GM23338 (cell line): ENCODE measurements around the gene MYOM1. TPM values are rescaled to one million over a fixed set of nuclear protein-coding genes. Genes with fewer than 3 reads are reported as not detected.

Experiments
- ATAC-seq: fragments of 200-7000 bp; cut with Tn5 transposase; 3 replicates; pipeline ENCODE4 v1.9.1; 2020
- DNase-seq: peaks from one replicate; pipeline ENCODE4 v3.0.0-alpha.2; 2015; ENCODE audit warnings: low spot score
- H2AFZ ChIP-seq: fragments of 200-600 bp; sonication (generic); 2 replicates; pipeline ENCODE4 v1.8.0; 2016; ENCODE audit warnings: antibody characterized with exemption, mild to moderate bottlenecking, moderate library complexity
- H3F3A ChIP-seq: fragments of 200-600 bp; sonication (generic); replicated peaks from 2 replicates; pipeline ENCODE4 v1.8.0; 2017; ENCODE audit warnings: antibody characterized with exemption, mixed run types, low read depth
- H3K27ac ChIP-seq: fragments of 200-600 bp; sonication (generic); 2 replicates; pipeline ENCODE4 v1.6.1; 2016; ENCODE audit warnings: low read depth
- H3K27me3 ChIP-seq: fragments of 200-600 bp; sonication (generic); 2 replicates; pipeline ENCODE4 v1.8.0; 2016; ENCODE audit warnings: mild to moderate bottlenecking, mixed run types, moderate library complexity; ENCODE audit not compliant: insufficient read depth
- H3K36me3 ChIP-seq: fragments of 200-600 bp; sonication (generic); 2 replicates; pipeline ENCODE4 v1.8.0; 2016; ENCODE audit warnings: mild to moderate bottlenecking; ENCODE audit not compliant: insufficient read depth
- H3K4me1 ChIP-seq: fragments of 200-600 bp; sonication (generic); 2 replicates; pipeline ENCODE4 v1.8.0; 2016; ENCODE audit warnings: mild to moderate bottlenecking, moderate library complexity; ENCODE audit not compliant: insufficient read depth
- H3K4me2 ChIP-seq: fragments of 200-600 bp; sonication (generic); 2 replicates; pipeline ENCODE4 v1.7.1; 2017; ENCODE audit warnings: mixed run types
- H3K4me3 ChIP-seq: fragments of 200-600 bp; sonication (generic); 2 replicates; pipeline ENCODE4 v1.6.1; 2016; ENCODE audit warnings: mixed run types
- H3K79me2 ChIP-seq: fragments of 200-600 bp; sonication (generic); replicated peaks from 2 replicates; pipeline ENCODE4 v1.8.0; 2017; ENCODE audit warnings: mild to moderate bottlenecking; ENCODE audit not compliant: insufficient read depth
- H3K9me2 ChIP-seq: fragments of 200-600 bp; sonication (generic); 2 replicates; pipeline ENCODE4 v1.8.0; 2017; ENCODE audit not compliant: insufficient read depth
- H4K20me1 ChIP-seq: fragments of 200-600 bp; sonication (generic); replicated peaks from 2 replicates; pipeline ENCODE4 v1.8.0; 2017; ENCODE audit warnings: mild to moderate bottlenecking; ENCODE audit not compliant: insufficient read depth
- H3K27ac Mint-ChIP-seq: 2 replicates; pipeline ENCODE4 v1.8.0; 2020; ENCODE audit warnings: inconsistent platforms, mild to moderate bottlenecking, moderate library complexity, mixed read lengths
- H3K27me3 Mint-ChIP-seq: 3 replicates; pipeline ENCODE4 v1.8.0; 2022; ENCODE audit warnings: low read depth, mild to moderate bottlenecking, moderate library complexity, mixed read lengths, inconsistent platforms; ENCODE audit not compliant: insufficient read depth, poor library complexity
- H3K36me3 Mint-ChIP-seq: 3 replicates; pipeline ENCODE4 v1.8.0; 2021; ENCODE audit warnings: low read depth, mild to moderate bottlenecking, inconsistent platforms, moderate library complexity, mixed read lengths
- H3K4me1 Mint-ChIP-seq: 3 replicates; pipeline ENCODE4 v1.8.0; 2020; ENCODE audit warnings: mild to moderate bottlenecking, inconsistent platforms, mixed read lengths
- H3K4me3 Mint-ChIP-seq: 3 replicates; pipeline ENCODE4 v1.8.0; 2021; ENCODE audit warnings: moderate library complexity, mild to moderate bottlenecking, inconsistent platforms, mixed read lengths
- H3K9me3 Mint-ChIP-seq: 3 replicates; pipeline ENCODE4 v1.8.0; 2020; ENCODE audit warnings: moderate library complexity, mild to moderate bottlenecking, inconsistent platforms, mixed read lengths
- CREB1 ChIP-seq: fragments of 250-450 bp; sonication (Bioruptor Pico); IDR thresholded peaks from 2 replicates; pipeline ENCODE4 v1.5.0; 2020; ENCODE audit warnings: low read depth, mild to moderate bottlenecking, moderate library complexity
- CTCF ChIP-seq, 2 experiments: fragments of 200-600 bp in 1 of 2; sonication (generic) in 1 of 2; conservative IDR thresholded peaks; 2 replicates each; pipeline versions ENCODE4 v1.5.1 to v1.6.1; 2016 to 2017; ENCODE audit warnings: antibody characterized with exemption in 2 of 2, low read depth in 2 of 2, mild to moderate bottlenecking in 2 of 2, moderate library complexity in 1 of 2
- ETS1 ChIP-seq: IDR thresholded peaks from 2 replicates; pipeline ENCODE4 v1.6.1; 2016; ENCODE audit warnings: antibody characterized with exemption
- EZH2 ChIP-seq: fragments of 200-600 bp; sonication (generic); IDR thresholded peaks from one replicate; pipeline ENCODE4 v1.8.0; 2017; ENCODE audit warnings: antibody characterized with exemption, mild to moderate bottlenecking, low read depth; ENCODE audit not compliant: unreplicated experiment
- EZH2phosphoT487 ChIP-seq: fragments of 200-600 bp; sonication (generic); IDR thresholded peaks from one replicate; pipeline ENCODE4 v1.8.1; 2018; ENCODE audit warnings: antibody characterized with exemption; ENCODE audit not compliant: unreplicated experiment
- JUNB ChIP-seq: IDR thresholded peaks from one replicate; pipeline ENCODE4 v1.6.1; 2016; ENCODE audit warnings: antibody characterized with exemption; ENCODE audit not compliant: unreplicated experiment
- NANOG ChIP-seq: IDR thresholded peaks from 2 replicates; pipeline ENCODE4 v1.6.1; 2016; ENCODE audit warnings: antibody characterized with exemption, borderline replicate concordance
- POLR2AphosphoS5 ChIP-seq: IDR thresholded peaks from 2 replicates; pipeline ENCODE4 v1.6.1; 2016; ENCODE audit warnings: antibody characterized with exemption, low read depth
- REST ChIP-seq: IDR thresholded peaks from one replicate; pipeline ENCODE4 v1.6.1; 2018; ENCODE audit warnings: antibody characterized with exemption; ENCODE audit not compliant: unreplicated experiment
- STAT1 ChIP-seq: IDR thresholded peaks from one replicate; pipeline ENCODE4 v1.6.1; 2016; ENCODE audit warnings: antibody characterized with exemption; ENCODE audit not compliant: unreplicated experiment
- ZNF114 ChIP-seq: fragments of 250-450 bp; sonication (Bioruptor Pico); IDR thresholded peaks from 2 replicates; pipeline ENCODE4 v1.5.0; 2020; ENCODE audit warnings: mild to moderate bottlenecking, moderate library complexity
- ZNF331 ChIP-seq: fragments of 250-450 bp; sonication (Bioruptor Pico); IDR thresholded peaks from 2 replicates; pipeline ENCODE4 v1.5.0; 2020; ENCODE audit warnings: low read depth, mild to moderate bottlenecking, moderate library complexity
- ZNF462 ChIP-seq: fragments of 250-450 bp; sonication (Bioruptor Pico); IDR thresholded peaks from 2 replicates; pipeline ENCODE4 v1.5.0; 2020; ENCODE audit warnings: mild to moderate bottlenecking, moderate library complexity
- polyA plus RNA-seq: library from polyadenylated mRNA; unstranded; fragments of >200 nt; fragmentation: Nextera tagmentation; extraction: Ambion mirVana; gene quantifications from 2 replicates; pipeline ENCODE4 v1.2.1, GENCODE V29; 2016
- total RNA-seq: library from RNA; depleted of rRNA; stranded (reverse); fragments of >200 nt; shearing (Covaris generic); gene quantifications from 2 replicates; pipeline ENCODE4 v1.2.3, GENCODE V29; 2014

The MYOM1 gene
- total and polyA plus RNA-seq, 2 experiments from 2014 or later, result 0.27 to 0.38 TPM

GRCh38 chr18:3265564-3266033 lies 45.8 kb upstream of the MYOM1 start:
- H3K27ac ChIP-seq, result no peak overlapping the region
- H3K27me3 ChIP-seq, result no peaks in the 10 kb centered on the region
- TF ChIP-seq REST (peak; percentile 56), STAT1 (no peak), ETS1 (no peak), CREB1 (no peak), ZNF114 (CRISPR knock-in tag) (no peak), NANOG (no peak), ZNF331 (CRISPR knock-in tag) (no peak), EZH2 (no peak), POLR2AphosphoS5 (no peak), JUNB (no peak), CTCF (conservative IDR thresholded peaks at IDR 0.05; ENCODE audit: low read depth in 2 of 2) (no peak), ZNF462 (CRISPR knock-in tag) (0 out of 2 replicates have a peak, but pooled peaks have one; percentile 22), EZH2phosphoT487 (no peak)
- no peak for ATAC-seq
- peaks cover 49% of the 10 kb centered on the region for H4K20me1 ChIP-seq
- H3F3A ChIP-seq, result no peaks in the 10 kb centered on the region
- Mint-ChIP-seq H3K27me3 (peaks cover 6% of the 10 kb centered on the region), H3K36me3 (no peaks in the 10 kb centered on the region; the same call in 2 of the 3 replicates), H3K27ac (peak overlapping the region; percentile 3; the same call in 1 of the 2 replicates), H3K4me1 (peaks cover 50% of the 10 kb centered on the region), H3K4me3 (peak overlapping the region; percentile 5; the same call in 1 of the 3 replicates), H3K9me3 (no peaks in the 10 kb centered on the region)
- DNase-seq, result peak; percentile 60
- H3K4me1 ChIP-seq, result peaks cover 14% of the 10 kb centered on the region
- no peaks in the 10 kb centered on the region for H3K36me3 ChIP-seq
- H3K4me2 ChIP-seq, result no peak overlapping the region
- no peaks in the 10 kb centered on the region for H3K9me2 ChIP-seq
- H3K79me2 ChIP-seq, result peaks cover 82% of the 10 kb centered on the region
- no peak overlapping the region for H2AFZ ChIP-seq
- H3K4me3 ChIP-seq, result no peak overlapping the region
